SW480 (cell line): Measurements from ENCODE around the gene MCU.
"Not testable (repeated sequence)": the region's sequence is repeated elsewhere in the genome, so short reads cannot be mapped to it uniquely, and the experiment has no call there.

Experiments used
- DNase-seq: peaks from one replicate; pipeline ENCODE4 v3.0.0-alpha.2; 2016; ENCODE audit warnings: low spot score

The MCU gene

DNA sequence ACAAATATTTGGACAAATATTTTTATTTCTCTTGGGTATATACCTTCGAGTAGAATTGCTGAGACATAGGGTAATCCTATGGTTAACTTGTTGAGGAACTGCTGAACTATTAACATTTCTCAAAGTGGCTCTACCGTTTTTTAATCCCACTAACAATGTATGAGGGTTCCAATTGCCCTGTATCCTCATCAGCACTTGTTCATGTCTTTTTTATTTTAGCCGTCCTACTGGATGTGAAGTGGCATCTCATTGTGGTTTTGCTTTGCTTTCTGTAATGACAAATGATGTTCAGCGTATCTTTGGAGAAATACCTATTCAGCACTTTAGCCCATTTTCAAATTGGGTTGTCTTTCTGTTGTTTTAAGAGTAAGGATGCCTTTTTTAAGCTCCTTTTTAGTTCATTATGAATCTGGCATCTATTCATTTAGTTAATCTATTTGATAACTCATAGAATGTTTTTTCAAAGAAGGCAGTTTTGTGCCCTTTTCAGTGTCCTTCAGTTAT is 40.0 kb downstream of the MCU start:
- DNase-seq: no peak

GRCh38 chr10:72732521-72732920 is 40.6 kb downstream of the MCU start:
- DNase-seq: no peak

DNA sequence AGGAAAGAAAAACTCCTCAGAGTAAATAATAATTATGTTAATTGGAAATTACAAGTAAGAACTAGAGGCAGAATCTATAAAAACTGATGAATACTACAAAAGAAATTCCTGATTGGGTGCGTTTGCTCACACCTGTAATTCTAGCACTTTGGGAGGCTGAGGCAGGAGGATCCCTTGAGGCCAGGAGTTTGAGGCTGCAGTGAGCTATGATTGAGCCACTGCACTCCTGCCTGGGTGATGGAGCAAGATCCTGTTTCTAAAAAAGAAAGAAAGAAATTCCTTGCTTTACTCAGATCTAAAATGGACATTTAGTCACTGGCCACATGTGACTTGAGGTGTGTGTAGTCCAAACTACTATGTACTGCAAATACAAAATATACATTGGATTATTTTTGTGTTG is 42.0 kb downstream of the MCU start:
- no peak for DNase-seq

DNA sequence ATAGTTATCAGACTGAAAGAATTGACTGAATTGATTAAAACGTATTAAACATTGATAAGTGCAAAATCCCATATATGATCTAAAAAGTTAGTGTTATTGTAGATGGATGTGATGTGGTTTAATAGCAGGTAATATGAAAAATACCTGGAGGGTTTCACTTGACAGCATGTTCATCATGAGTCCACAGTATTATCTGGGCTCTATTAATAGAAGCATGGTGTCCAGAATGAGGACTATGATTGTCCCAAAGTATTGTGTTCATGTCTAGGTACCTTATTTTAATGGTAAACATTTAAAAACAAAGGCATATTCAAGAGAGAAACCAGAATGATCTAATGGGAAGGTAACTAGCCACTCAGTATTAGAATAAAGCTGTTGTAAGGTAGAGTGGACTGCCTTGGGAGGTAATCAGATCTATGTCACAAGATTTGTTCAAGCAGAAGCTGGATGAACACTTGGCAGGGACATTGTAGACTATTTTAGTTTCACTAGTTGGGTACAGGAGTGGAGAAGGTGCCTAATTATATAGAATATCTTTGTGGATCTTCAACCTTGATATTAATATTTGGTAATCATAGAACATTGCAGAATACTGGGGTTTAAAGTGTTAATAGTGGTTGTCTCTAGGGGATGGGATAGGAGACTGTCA is 43.5 kb downstream of the MCU start:
- no peak for DNase-seq

- peak; percentile 20 for DNase-seq
Measured at GRCh38 chr10:72736176-72736827, 44.4 kb downstream of the MCU start.

- DNase-seq: no peak
Measured at GRCh38 chr10:72736828-72737220, 44.9 kb downstream of the MCU start.

GRCh38 chr10:72737357-72737756 is 45.4 kb downstream of the MCU start:
- DNase-seq: not testable (repeated sequence)

- no peak for DNase-seq
Measured at GRCh38 chr10:72738486-72738885, 46.5 kb downstream of the MCU start.

DNA sequence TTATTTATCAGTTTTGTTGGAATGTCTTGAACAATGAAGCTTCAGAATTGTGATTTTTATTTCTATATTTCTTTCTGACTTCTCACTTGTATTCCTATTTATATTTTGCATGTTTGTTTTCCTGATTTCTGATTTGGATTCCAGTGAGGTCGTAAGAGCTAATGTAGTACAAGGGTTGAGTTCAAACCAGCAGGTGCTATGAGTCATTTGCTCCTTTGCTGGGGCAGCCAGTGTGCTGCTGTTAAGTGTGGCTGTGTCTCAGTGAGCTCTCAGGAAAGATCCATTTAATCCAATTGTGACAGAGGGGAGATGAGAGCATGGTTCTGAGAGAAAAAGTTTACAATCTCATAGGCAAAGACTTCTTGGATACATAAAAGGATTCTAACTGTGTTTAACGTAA is 48.6 kb downstream of the MCU start:
- DNase-seq: peak; percentile 65

- no peak for DNase-seq
Measured at GRCh38 chr10:72742092-72742491, 50.1 kb downstream of the MCU start.

DNA sequence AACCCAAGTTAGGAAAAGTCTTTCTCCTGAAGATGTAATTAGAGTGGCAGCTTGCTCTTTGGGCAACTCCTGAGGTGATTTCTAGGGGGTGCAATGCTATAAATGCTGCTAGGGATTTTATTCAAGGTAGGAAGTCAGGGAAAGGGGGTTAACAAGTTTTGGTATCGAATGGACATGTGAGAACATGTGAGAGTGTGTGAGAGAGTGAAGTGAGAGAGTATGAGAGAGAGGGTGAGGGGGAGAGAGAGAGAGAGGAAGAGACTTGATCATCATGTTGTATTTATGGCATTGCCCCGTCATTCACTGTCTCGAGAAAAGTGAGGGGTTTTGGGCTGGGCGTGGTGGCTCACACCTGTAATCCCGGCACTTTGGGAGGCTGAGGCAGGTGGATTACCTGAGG is 50.9 kb downstream of the MCU start:
- DNase-seq: no peak

DNA sequence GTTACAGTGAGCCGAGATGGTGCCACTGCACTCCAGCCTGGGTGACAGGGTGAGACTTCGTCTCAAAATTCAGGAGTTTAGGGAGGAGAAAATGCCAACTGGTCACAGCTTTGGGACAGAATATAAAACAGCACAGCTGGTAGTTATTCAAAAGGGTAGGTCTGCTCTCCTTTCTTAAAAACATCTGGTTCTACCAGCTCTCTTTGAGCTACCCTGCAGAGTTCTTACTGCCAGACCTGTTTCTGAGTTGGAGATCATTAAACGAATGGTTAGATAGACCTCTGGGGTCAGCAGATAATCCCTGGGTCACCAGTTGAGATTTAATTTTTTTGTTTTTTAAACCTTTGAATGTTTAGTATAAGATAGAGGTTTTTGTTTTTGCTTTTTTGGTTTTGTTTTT is 52.6 kb downstream of the MCU start:
- no peak for DNase-seq

DNA sequence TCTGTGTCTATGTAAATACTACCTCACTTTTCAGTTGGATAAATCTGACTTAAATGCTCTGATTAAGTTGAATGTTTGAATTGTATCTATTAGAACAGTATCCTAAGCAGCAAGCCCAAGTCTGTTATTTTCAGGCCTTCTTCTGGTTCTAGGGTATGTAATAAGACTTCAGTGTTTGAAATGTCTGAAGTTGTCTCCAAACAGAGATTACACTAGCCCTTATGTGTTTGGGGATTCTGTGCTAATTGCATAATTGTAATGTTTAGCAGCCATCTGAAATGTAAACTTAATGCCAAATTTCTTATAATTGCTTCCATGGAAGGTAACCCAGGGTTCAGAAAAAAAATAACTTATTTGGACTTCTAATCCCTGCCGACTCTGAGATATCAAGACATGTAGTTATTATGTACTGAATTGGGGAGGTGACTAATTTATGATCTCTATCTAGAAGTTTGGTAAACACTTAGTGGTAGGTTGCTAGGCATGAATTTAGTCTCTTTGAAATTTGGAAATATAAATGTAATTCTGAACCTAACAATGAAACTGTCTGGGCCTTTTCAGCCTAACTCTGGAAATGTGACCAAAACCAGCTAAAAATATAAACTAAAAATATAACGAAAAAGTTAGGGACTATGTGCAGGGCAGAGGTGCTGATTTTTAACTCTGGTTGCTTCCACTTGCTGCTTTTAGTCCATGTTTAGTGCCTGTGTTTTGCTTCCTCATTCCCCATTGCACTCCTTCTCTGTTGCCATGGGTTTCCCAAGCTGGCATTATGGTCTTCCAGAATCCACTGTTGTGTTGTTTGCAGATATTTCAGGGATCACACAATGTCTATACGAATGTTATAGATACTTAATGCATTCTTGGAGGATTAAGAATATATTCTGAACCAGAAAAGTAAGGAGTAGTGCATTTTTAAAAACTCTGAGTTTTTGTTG is 54.8 kb downstream of the MCU start:
- DNase-seq: no peak

- DNase-seq: no peak
Measured at GRCh38 chr10:72747521-72747920, 55.6 kb downstream of the MCU start.

GRCh38 chr10:72753760-72754231 is 61.9 kb downstream of the MCU start:
- DNase-seq: no peak

DNA sequence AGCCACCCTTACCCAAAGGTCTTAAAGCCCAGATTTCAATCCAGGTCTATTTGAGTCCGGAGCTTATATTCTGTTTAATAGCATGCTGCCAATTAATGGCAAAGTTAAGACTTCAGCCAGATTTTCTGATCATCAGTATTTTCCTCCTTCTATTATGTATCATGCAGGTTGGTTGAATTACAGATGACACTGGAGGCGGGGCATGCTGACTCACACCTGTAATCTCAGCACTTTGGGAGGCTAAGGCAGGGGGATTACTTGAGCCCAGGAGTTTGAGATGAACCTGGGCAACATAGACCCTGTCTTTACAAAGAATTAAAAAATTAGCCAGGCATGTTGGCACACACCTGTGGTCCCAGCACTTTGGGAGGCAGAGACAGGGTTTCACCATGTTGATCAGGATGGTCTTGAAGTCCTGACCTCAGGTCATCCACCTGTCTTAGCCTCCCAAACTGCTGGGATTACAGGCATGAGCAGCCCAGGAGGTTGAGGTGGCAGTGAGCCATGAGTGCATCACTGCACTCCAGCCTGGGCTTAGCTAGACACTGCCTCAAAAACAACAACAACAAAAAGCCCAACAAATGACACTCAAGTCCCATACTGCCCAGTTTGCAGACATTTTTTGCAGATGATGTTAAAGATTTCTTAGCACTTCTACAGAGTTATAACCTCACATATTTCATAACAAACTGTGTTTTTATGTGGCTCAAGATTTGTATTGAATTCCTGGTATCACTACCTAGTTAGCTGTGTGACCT is 62.5 kb downstream of the MCU start:
- no peak for DNase-seq

- no peak for DNase-seq
Measured at GRCh38 chr10:72756674-72757385, 64.9 kb downstream of the MCU start.

- DNase-seq: no peak
Measured at GRCh38 chr10:72757732-72758131, 65.8 kb downstream of the MCU start.

- not testable (repeated sequence) for DNase-seq
Measured at GRCh38 chr10:72758930-72759329, 67.0 kb downstream of the MCU start.

- DNase-seq: no peak
Measured at GRCh38 chr10:72759584-72759983, 67.6 kb downstream of the MCU start.

GRCh38 chr10:72761498-72761897 is 69.6 kb downstream of the MCU start:
- DNase-seq: no peak
